PC-3 (cell line): ENCODE results near the gene TXNDC16.

Source experiments
- CTCF ChIP-seq: fragments of 300-600 bp; sonication (generic); conservative IDR thresholded peaks from 2 replicates; pipeline ENCODE4 v1.5.1; 2017; ENCODE audit warnings: antibody characterized with exemption, low read depth, mild to moderate bottlenecking, low read length
- EZH2phosphoT487 ChIP-seq: fragments of 300-600 bp; sonication (generic); IDR thresholded peaks from 2 replicates; pipeline ENCODE4 v1.6.1; 2018; ENCODE audit warnings: mild to moderate bottlenecking, antibody characterized with exemption, low read length, borderline replicate concordance

GRCh38 chr14:52400846-52401245 lies 151.5 kb downstream of the TXNDC16 start:
- no peak for TF ChIP-seq CTCF
- no peak for TF ChIP-seq EZH2phosphoT487
